Measurements from ENCODE around the gene CLSTN2.

CLSTN2 gene

DNA sequence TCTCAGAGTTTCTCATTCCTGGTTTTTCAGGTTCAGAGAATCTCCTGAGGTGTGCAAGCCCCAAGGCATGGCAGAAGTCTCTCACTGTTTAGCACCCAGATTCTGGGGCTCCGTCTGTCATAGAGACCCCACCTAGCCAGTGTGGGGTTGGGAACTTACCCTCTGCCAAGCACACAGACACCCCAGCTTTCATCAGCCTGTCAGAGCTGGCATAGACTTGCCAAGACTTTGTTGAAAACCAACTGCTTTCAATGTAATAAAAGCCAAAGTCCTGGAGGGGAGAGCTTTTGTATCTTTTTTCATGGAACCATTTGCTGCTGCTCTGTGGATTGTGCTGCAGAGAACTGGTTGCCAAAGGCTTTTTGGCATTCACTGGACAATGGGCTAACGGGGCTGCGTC lies 401.5 kb downstream of the CLSTN2 start:
- Histone ChIP-seq H3K27me3 (replicated peaks; ENCODE audit: control insufficient read depth, insufficient read depth, low read length, poor library complexity, severe bottlenecking) (no peaks in the 10 kb centered on the region), H3K4me1 (ENCODE audit: control insufficient read depth, insufficient read depth, low read length, poor library complexity, severe bottlenecking) (no peaks in the 10 kb centered on the region), H3K36me3 (ENCODE audit: control insufficient read depth, insufficient read depth, low read length) (no peaks in the 10 kb centered on the region), H3K27ac (ENCODE audit: insufficient read depth, low read length, poor library complexity, severe bottlenecking) (no peak overlapping the region), H3K9me3 (ENCODE audit: control insufficient read depth, low read length) (no peaks in the 10 kb centered on the region), H3K4me3 (ENCODE audit: insufficient read depth, low read depth, low read length, poor library complexity, severe bottlenecking) (no peak overlapping the region)
- no peak for DNase-seq

DNA sequence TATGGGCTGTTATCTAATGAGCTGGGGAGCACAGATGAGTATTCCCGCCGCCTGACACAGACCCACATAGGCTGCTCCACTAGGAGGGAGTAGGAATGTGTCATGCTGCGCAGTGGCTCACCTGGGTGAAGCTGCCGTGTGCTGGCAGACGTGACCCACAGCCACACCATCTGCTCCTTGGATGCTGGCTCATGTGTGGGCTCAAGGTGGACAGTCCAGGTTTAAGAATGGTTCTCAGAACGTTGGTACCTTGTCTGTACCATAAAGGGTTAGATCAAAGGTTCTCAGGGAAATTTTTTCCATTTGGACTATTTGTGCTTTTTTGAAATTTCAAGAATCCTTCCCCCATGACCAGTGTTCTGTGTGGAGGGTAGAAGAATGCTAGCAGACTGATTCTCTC lies 403.9 kb downstream of the CLSTN2 start:
- H3K27ac ChIP-seq (ENCODE audit: insufficient read depth, low read length, poor library complexity, severe bottlenecking), result no peak overlapping the region
- H3K4me3 ChIP-seq (ENCODE audit: insufficient read depth, low read depth, low read length, poor library complexity, severe bottlenecking), result no peak overlapping the region
- no peaks in the 10 kb centered on the region for H3K36me3 ChIP-seq (ENCODE audit: control insufficient read depth, insufficient read depth, low read length)
- no peaks in the 10 kb centered on the region for H3K9me3 ChIP-seq (ENCODE audit: control insufficient read depth, low read length)
- no peaks in the 10 kb centered on the region for H3K4me1 ChIP-seq (ENCODE audit: control insufficient read depth, insufficient read depth, low read length, poor library complexity, severe bottlenecking)
- no peak for DNase-seq
- no peaks in the 10 kb centered on the region for H3K27me3 ChIP-seq (replicated peaks; ENCODE audit: control insufficient read depth, insufficient read depth, low read length, poor library complexity, severe bottlenecking)

DNA sequence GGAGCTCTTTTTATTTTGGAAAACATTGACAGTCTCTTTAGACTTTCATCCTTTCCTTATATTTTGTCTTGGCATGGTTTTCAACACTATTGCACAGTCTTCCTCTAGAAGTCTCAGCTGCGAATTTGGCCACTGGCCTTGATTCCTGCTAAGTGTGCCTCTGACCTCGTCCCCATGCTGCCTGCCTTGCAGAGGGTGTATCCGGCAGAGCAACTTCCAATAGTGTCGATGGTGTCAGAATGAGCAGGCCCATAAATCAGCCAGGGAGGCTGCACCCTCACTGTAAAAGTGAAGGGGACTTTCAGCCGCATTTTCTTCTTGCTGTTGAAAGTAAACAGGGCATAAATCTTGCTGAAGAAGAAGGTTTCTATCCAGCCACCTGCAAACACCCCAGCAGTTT lies 406.2 kb downstream of the CLSTN2 start:
- H3K9me3 ChIP-seq (ENCODE audit: control insufficient read depth, low read length), result no peaks in the 10 kb centered on the region
- H3K4me3 ChIP-seq (ENCODE audit: insufficient read depth, low read depth, low read length, poor library complexity, severe bottlenecking), result no peak overlapping the region
- H3K27me3 ChIP-seq (replicated peaks; ENCODE audit: control insufficient read depth, insufficient read depth, low read length, poor library complexity, severe bottlenecking), result no peaks in the 10 kb centered on the region
- no peaks in the 10 kb centered on the region for H3K4me1 ChIP-seq (ENCODE audit: control insufficient read depth, insufficient read depth, low read length, poor library complexity, severe bottlenecking)
- H3K36me3 ChIP-seq (ENCODE audit: control insufficient read depth, insufficient read depth, low read length), result no peaks in the 10 kb centered on the region
- no peak overlapping the region for H3K27ac ChIP-seq (ENCODE audit: insufficient read depth, low read length, poor library complexity, severe bottlenecking)
- DNase-seq, result no peak

DNA sequence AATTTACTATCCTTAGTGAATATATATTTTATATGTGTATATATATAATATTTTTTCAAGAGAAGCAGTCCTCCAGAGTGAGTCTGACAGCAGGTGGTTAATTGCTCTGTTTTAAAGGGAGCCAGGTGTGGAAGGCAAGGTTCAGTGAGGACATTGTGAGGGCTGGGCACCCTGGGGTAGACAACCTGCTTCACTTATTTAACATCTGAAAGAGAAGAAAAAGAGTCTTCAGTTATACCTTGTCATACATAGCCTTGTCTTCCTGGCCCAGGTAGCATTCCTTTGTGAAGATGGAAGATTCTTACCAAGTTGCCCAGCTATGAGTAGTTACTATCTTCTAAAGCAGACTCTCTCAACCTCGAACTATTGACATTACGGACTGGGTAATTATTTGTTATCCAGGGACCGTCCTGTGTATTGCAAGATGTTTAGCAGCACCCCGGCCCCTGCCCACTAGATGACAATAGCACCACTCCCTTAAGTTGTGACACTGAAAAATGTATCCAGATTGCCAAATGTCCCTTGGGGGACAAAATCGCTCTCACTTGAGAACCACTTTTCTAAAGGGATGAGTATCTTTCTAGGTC lies 406.9 kb downstream of the CLSTN2 start:
- Histone ChIP-seq H3K27me3 (replicated peaks; ENCODE audit: control insufficient read depth, insufficient read depth, low read length, poor library complexity, severe bottlenecking) (no peaks in the 10 kb centered on the region), H3K9me3 (ENCODE audit: control insufficient read depth, low read length) (no peaks in the 10 kb centered on the region), H3K36me3 (ENCODE audit: control insufficient read depth, insufficient read depth, low read length) (no peaks in the 10 kb centered on the region), H3K4me1 (ENCODE audit: control insufficient read depth, insufficient read depth, low read length, poor library complexity, severe bottlenecking) (no peaks in the 10 kb centered on the region), H3K4me3 (ENCODE audit: insufficient read depth, low read depth, low read length, poor library complexity, severe bottlenecking) (no peak overlapping the region), H3K27ac (ENCODE audit: insufficient read depth, low read length, poor library complexity, severe bottlenecking) (no peak overlapping the region)
- no peak for DNase-seq

DNA sequence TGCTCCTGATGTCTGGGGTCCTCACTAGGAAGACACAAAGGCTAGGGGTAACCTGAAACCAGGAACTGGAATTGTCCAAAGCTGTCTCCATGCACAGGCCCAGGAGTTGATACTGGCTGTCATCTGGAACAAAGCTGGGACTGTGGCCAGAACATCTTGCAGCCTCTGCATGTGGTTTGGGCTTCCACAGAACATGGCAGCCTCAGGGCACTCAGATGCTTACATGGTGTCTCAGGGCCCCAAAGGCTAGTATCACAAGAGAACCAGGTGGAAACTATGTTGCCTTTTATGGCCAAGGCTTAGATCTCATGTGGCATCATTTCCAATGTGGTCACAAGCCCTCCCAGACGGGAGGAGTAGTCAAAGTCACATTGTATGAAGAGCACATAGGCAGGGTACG lies 407.7 kb downstream of the CLSTN2 start:
- no peak for DNase-seq
- H3K27me3 ChIP-seq (replicated peaks; ENCODE audit: control insufficient read depth, insufficient read depth, low read length, poor library complexity, severe bottlenecking), result no peaks in the 10 kb centered on the region
- no peak overlapping the region for H3K4me3 ChIP-seq (ENCODE audit: insufficient read depth, low read depth, low read length, poor library complexity, severe bottlenecking)
- H3K4me1 ChIP-seq (ENCODE audit: control insufficient read depth, insufficient read depth, low read length, poor library complexity, severe bottlenecking), result no peaks in the 10 kb centered on the region
- H3K9me3 ChIP-seq (ENCODE audit: control insufficient read depth, low read length), result no peaks in the 10 kb centered on the region
- no peak overlapping the region for H3K27ac ChIP-seq (ENCODE audit: insufficient read depth, low read length, poor library complexity, severe bottlenecking)
- H3K36me3 ChIP-seq (ENCODE audit: control insufficient read depth, insufficient read depth, low read length), result no peaks in the 10 kb centered on the region

DNA sequence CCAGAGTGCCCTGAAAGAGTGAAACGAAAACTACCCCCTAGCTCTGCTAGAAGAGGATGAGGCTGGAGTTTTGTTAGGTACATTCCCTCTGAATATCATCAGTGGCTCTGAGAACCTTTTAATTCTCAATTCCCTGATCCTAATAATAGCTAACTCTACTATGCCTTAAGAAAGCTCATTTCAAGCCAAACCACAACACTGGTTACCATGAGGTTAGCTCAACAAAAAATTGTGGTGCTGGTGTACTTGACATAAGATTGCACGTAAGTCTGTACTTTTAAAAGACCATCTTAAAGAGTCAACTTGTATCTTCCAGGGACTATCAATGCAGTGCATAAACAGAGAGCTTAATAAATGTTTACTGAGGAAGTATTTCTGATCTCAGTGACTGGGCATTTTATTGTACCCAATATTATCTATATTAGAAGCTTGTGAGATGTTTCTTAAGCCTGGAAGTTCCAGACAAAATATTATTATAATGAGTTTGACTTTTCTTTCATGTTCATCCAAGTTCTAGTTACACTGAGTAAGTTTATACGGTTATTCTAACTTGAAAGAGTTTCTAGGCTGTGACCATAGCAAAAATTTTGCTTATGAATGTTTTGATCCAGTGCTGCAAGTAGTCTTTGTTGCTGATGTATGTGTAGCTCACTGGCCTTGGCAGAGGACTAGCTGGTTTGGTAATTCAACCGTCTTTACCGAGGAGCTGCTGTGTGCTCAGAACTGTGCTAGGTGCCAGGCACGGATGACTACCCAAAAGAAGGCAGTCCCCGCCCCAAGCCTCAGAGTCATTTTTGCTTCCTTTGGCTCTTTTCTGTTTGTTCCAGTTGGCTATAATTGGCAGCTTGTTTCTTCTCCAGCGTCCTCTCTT lies 408.5 kb downstream of the CLSTN2 start:
- no peak overlapping the region for H3K4me3 ChIP-seq (ENCODE audit: insufficient read depth, low read depth, low read length, poor library complexity, severe bottlenecking)
- H3K36me3 ChIP-seq (ENCODE audit: control insufficient read depth, insufficient read depth, low read length), result no peaks in the 10 kb centered on the region
- no peaks in the 10 kb centered on the region for H3K9me3 ChIP-seq (ENCODE audit: control insufficient read depth, low read length)
- no peaks in the 10 kb centered on the region for H3K27me3 ChIP-seq (replicated peaks; ENCODE audit: control insufficient read depth, insufficient read depth, low read length, poor library complexity, severe bottlenecking)
- no peaks in the 10 kb centered on the region for H3K4me1 ChIP-seq (ENCODE audit: control insufficient read depth, insufficient read depth, low read length, poor library complexity, severe bottlenecking)
- no peak overlapping the region for H3K27ac ChIP-seq (ENCODE audit: insufficient read depth, low read length, poor library complexity, severe bottlenecking)
- no peak for DNase-seq

DNA sequence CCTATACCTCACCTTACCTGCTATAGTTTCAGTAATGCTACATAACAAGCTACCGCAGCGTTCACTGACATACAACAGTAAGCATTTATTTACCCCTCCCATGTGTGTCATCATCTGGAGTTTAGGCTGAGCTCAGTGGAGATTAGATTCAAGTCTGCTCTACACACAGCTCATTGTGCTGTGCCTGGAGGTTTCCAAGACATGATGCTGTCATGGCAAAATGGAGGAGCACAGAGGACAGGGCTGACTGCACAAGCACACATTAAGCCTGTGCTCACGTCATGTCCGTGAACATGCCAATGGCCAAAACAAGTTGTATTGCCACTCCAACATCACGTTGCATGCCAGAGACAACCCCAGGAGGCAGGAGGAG lies 409.1 kb downstream of the CLSTN2 start:
- Histone ChIP-seq H3K4me3 (ENCODE audit: insufficient read depth, low read depth, low read length, poor library complexity, severe bottlenecking) (no peak overlapping the region), H3K4me1 (ENCODE audit: control insufficient read depth, insufficient read depth, low read length, poor library complexity, severe bottlenecking) (no peaks in the 10 kb centered on the region), H3K27ac (ENCODE audit: insufficient read depth, low read length, poor library complexity, severe bottlenecking) (no peak overlapping the region), H3K36me3 (ENCODE audit: control insufficient read depth, insufficient read depth, low read length) (no peaks in the 10 kb centered on the region), H3K9me3 (ENCODE audit: control insufficient read depth, low read length) (no peaks in the 10 kb centered on the region), H3K27me3 (replicated peaks; ENCODE audit: control insufficient read depth, insufficient read depth, low read length, poor library complexity, severe bottlenecking) (no peaks in the 10 kb centered on the region)
- no peak for DNase-seq

DNA sequence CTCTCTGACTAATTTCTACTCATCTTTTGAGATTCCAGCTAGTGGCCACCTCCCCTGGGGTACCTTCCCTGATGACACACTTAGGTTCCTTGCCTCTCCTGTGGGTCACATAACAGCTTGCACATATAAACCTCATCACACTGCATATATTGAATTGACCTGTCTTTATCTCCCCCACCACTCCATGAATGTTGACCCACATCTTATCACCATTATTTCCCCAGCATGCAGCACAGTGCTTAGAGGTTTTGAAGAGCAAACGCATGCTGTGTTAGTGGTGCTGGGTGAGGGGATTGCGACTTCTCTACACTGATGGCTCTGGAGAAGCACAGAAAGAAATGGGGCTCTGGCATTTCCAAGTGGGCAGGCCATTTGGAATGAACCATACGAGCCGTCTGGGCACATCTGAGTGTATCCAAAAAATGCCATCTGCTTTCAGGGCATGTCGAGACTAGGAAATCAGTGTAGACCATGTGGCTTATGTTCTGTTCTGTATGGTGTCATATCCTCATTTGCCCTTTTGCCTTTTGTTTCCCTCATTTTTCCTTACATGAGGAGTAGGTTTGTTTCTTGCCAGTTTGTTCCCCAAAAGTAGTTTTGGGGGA lies 409.7 kb downstream of the CLSTN2 start:
- H3K27me3 ChIP-seq (replicated peaks; ENCODE audit: control insufficient read depth, insufficient read depth, low read length, poor library complexity, severe bottlenecking), result no peaks in the 10 kb centered on the region
- H3K36me3 ChIP-seq (ENCODE audit: control insufficient read depth, insufficient read depth, low read length), result no peaks in the 10 kb centered on the region
- H3K27ac ChIP-seq (ENCODE audit: insufficient read depth, low read length, poor library complexity, severe bottlenecking), result no peak overlapping the region
- H3K4me3 ChIP-seq (ENCODE audit: insufficient read depth, low read depth, low read length, poor library complexity, severe bottlenecking), result no peak overlapping the region
- H3K4me1 ChIP-seq (ENCODE audit: control insufficient read depth, insufficient read depth, low read length, poor library complexity, severe bottlenecking), result no peaks in the 10 kb centered on the region
- DNase-seq, result no peak
- no peaks in the 10 kb centered on the region for H3K9me3 ChIP-seq (ENCODE audit: control insufficient read depth, low read length)

DNA sequence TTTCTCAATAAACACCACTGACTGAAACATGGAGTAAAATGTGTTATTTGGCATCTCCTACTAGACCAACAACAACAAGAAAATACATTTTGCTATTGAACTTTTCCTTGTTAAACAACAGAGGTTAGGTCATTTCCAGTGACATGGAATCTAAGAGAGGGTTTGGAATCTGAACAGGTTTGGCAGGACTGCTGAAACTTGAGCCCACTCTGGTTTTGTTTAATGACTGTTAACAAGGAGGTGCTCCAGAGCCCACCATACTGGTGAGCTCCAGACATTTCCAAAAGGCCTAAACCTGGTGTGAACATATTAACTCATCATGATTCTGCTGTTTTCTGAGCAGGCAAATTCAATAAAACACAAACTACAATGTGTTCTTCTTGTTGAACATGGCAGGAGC lies 412.2 kb downstream of the CLSTN2 start:
- no peak overlapping the region for H3K4me3 ChIP-seq (ENCODE audit: insufficient read depth, low read depth, low read length, poor library complexity, severe bottlenecking)
- H3K4me1 ChIP-seq (ENCODE audit: control insufficient read depth, insufficient read depth, low read length, poor library complexity, severe bottlenecking), result no peaks in the 10 kb centered on the region
- H3K27me3 ChIP-seq (replicated peaks; ENCODE audit: control insufficient read depth, insufficient read depth, low read length, poor library complexity, severe bottlenecking), result no peaks in the 10 kb centered on the region
- no peaks in the 10 kb centered on the region for H3K36me3 ChIP-seq (ENCODE audit: control insufficient read depth, insufficient read depth, low read length)
- H3K27ac ChIP-seq (ENCODE audit: insufficient read depth, low read length, poor library complexity, severe bottlenecking), result no peak overlapping the region
- no peak for DNase-seq
- H3K9me3 ChIP-seq (ENCODE audit: control insufficient read depth, low read length), result no peaks in the 10 kb centered on the region

DNA sequence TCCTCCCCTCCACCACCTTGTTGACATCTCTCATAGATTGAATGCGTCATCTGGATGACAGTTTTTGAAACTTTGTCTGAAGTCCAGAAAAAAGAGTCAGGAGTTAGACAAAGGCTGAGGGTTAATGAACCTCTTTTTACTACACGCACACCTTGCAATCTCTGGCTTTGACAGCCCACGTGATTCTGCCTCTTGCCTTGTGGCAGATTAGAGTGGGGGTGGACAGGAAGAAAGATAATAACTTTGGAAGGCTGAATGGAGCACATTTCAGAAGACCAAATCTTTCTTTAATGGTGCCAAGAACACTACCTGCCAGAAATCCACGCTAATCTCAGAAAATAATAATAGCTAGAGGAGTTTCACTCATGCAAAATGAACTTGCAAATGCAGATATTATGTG lies 415.0 kb downstream of the CLSTN2 start:
- no peak overlapping the region for H3K4me3 ChIP-seq (ENCODE audit: insufficient read depth, low read depth, low read length, poor library complexity, severe bottlenecking)
- H3K9me3 ChIP-seq (ENCODE audit: control insufficient read depth, low read length), result no peaks in the 10 kb centered on the region
- H3K27me3 ChIP-seq (replicated peaks; ENCODE audit: control insufficient read depth, insufficient read depth, low read length, poor library complexity, severe bottlenecking), result no peaks in the 10 kb centered on the region
- no peaks in the 10 kb centered on the region for H3K4me1 ChIP-seq (ENCODE audit: control insufficient read depth, insufficient read depth, low read length, poor library complexity, severe bottlenecking)
- H3K27ac ChIP-seq (ENCODE audit: insufficient read depth, low read length, poor library complexity, severe bottlenecking), result no peak overlapping the region
- DNase-seq, result no peak
- no peaks in the 10 kb centered on the region for H3K36me3 ChIP-seq (ENCODE audit: control insufficient read depth, insufficient read depth, low read length)
